Liver (tissue), 3 donors: Measurements from ENCODE around the gene ADAP2.

Source experiments
- CTCF ChIP-seq: fragments of 150-350 bp; IDR thresholded peaks from 2 replicates; pipeline ENCODE4 v1.5.1; 2017; ENCODE audit warnings: improper control_type of control experiment, low read depth, low read length; ENCODE audit not compliant: missing input control
- FOXA1 ChIP-seq: IDR thresholded peaks from 2 replicates; pipeline ENCODE4 v1.6.1; 2016; ENCODE audit warnings: antibody characterized with exemption
- REST ChIP-seq: IDR thresholded peaks from 2 replicates; pipeline ENCODE4 v1.6.1; 2016; ENCODE audit warnings: antibody characterized with exemption, mild to moderate bottlenecking
- SP1 ChIP-seq: IDR thresholded peaks from 2 replicates; pipeline ENCODE4 v1.6.1; 2018; ENCODE audit warnings: antibody characterized with exemption, mild to moderate bottlenecking
- donor health status: healthy.
- donor health status: healthy.

GRCh38 chr17:30894236-30894635, 27.5 kb upstream of the ADAP2 start:
- TF ChIP-seq CTCF: no peak
- TF ChIP-seq REST: no peak
- TF ChIP-seq SP1: no peak
- TF ChIP-seq FOXA1: no peak
